Osteocyte (in vitro differentiated cells): Measurements from ENCODE around the gene CDKN2B. TPM values are rescaled to one million over a fixed set of nuclear protein-coding genes. Genes with fewer than 3 reads are reported as not detected.

Experiments
- DNase-seq: peaks from one replicate; pipeline ENCODE4 v3.0.0; 2021; ENCODE audit warnings: mixed read lengths; ENCODE audit not compliant: unreplicated experiment; ENCODE audit errors: extremely low spot score
- H3K27ac Mint-ChIP-seq: one replicate; pipeline ENCODE4 v1.8.0; 2021; ENCODE audit warnings: mild to moderate bottlenecking, mixed read lengths; ENCODE audit not compliant: unreplicated experiment
- H3K27me3 Mint-ChIP-seq: one replicate; pipeline ENCODE4 v1.8.0; 2021; ENCODE audit warnings: mixed read lengths; ENCODE audit not compliant: unreplicated experiment
- H3K36me3 Mint-ChIP-seq: one replicate; pipeline ENCODE4 v1.8.0; 2021; ENCODE audit warnings: mixed read lengths; ENCODE audit not compliant: unreplicated experiment
- H3K4me1 Mint-ChIP-seq: one replicate; pipeline ENCODE4 v1.8.0; 2021; ENCODE audit warnings: mixed read lengths; ENCODE audit not compliant: unreplicated experiment
- H3K4me3 Mint-ChIP-seq: one replicate; pipeline ENCODE4 v1.8.0; 2021; ENCODE audit warnings: mild to moderate bottlenecking, moderate library complexity, mixed read lengths; ENCODE audit not compliant: unreplicated experiment
- H3K9me3 Mint-ChIP-seq: one replicate; pipeline ENCODE4 v1.8.0; 2021; ENCODE audit warnings: mixed read lengths; ENCODE audit not compliant: unreplicated experiment
- total RNA-seq: library from RNA; stranded (reverse); gene quantifications from 2 replicates; pipeline ENCODE4 v1.2.1, GENCODE V29; 2021
- TF ChIP-seq, protein P1 (sequence below): fragments of 200-600 bp; sonication (generic); IDR thresholded peaks from 2 replicates; pipeline ENCODE4 v1.5.0; 2021; ENCODE audit warnings: antibody characterized with exemption, mild to moderate bottlenecking, moderate library complexity

The CDKN2B gene
- total RNA-seq, 1 donor from 2014 or later, result 22.9 TPM

DNA sequence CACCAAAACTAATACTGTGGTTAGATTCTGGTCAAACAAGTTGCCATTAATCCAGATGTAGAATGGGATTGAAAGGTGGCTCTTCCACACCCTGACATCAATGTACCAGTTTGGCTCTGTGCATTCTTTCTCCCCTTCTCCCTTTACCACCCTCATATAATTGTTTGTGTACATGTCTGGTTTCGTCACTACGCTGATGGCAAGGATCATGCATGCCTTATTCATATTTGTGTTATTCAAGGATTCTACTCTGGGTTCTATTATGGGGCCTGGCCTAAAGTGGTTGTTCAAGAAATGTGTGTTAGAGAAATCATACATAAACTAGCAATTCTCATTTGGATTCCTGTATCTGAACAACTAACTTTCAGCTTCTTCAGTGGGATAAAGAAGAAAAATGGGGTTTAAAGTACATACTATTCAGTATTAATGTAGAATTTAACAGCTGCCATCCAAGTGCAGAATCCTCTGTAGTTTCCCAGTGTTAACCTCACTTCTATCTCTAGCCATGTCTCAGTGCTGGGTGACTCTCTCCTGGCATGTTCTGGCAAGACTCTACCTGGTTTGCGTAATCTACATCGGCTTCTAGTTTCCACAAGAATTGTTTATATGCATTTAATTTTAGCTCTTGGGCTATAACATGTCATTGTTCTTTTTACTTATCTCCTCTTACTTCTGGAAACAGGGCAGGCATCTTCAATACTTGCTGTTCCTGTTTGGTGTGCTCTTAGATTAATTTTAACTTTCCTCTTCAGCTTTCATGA, 27.9 kb upstream of the CDKN2B start:
- TF ChIP-seq, protein P1, sequence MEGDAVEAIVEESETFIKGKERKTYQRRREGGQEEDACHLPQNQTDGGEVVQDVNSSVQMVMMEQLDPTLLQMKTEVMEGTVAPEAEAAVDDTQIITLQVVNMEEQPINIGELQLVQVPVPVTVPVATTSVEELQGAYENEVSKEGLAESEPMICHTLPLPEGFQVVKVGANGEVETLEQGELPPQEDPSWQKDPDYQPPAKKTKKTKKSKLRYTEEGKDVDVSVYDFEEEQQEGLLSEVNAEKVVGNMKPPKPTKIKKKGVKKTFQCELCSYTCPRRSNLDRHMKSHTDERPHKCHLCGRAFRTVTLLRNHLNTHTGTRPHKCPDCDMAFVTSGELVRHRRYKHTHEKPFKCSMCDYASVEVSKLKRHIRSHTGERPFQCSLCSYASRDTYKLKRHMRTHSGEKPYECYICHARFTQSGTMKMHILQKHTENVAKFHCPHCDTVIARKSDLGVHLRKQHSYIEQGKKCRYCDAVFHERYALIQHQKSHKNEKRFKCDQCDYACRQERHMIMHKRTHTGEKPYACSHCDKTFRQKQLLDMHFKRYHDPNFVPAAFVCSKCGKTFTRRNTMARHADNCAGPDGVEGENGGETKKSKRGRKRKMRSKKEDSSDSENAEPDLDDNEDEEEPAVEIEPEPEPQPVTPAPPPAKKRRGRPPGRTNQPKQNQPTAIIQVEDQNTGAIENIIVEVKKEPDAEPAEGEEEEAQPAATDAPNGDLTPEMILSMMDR, result no peak
- Mint-ChIP-seq H3K9me3 (no peaks in the 10 kb centered on the region), H3K27me3 (no peaks in the 10 kb centered on the region), H3K27ac (no peak overlapping the region), H3K36me3 (peaks cover 7% of the 10 kb centered on the region), H3K4me3 (no peak overlapping the region), H3K4me1 (peaks cover 20% of the 10 kb centered on the region)
- no peak for DNase-seq

DNA sequence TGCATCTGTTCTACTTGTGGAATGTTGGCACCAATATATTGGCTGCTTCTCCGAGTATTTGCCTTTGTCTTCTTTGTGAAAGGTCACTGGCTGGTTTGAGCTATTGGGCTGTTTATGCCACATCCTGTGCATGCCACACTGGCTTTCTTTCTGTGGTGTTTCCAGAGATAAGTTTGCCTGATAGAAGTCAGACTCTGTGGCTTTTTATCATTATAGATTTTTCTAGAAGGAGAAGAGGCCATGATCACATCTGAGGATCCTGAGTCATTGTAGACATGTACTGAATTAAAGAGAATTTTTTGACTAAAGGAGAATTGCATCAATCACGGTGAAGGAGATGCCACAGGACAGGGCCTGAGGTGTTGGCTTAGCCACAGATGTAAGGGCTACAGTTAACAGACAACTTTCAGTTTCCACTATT, 26.5 kb upstream of the CDKN2B start:
- no peak overlapping the region for H3K4me3 Mint-ChIP-seq
- H3K27ac Mint-ChIP-seq, result no peak overlapping the region
- peaks cover 10% of the 10 kb centered on the region for H3K4me1 Mint-ChIP-seq
- peaks cover 8% of the 10 kb centered on the region for H3K36me3 Mint-ChIP-seq
- DNase-seq, result no peak
- no peaks in the 10 kb centered on the region for H3K9me3 Mint-ChIP-seq
- TF ChIP-seq, protein P1, result no peak
- H3K27me3 Mint-ChIP-seq, result no peaks in the 10 kb centered on the region

- Mint-ChIP-seq H3K9me3 (no peaks in the 10 kb centered on the region), H3K4me1 (peaks cover 13% of the 10 kb centered on the region), H3K36me3 (peaks cover 8% of the 10 kb centered on the region)
Measured at GRCh38 chr9:22033012-22033630, 24.0 kb upstream of the CDKN2B start.

DNA sequence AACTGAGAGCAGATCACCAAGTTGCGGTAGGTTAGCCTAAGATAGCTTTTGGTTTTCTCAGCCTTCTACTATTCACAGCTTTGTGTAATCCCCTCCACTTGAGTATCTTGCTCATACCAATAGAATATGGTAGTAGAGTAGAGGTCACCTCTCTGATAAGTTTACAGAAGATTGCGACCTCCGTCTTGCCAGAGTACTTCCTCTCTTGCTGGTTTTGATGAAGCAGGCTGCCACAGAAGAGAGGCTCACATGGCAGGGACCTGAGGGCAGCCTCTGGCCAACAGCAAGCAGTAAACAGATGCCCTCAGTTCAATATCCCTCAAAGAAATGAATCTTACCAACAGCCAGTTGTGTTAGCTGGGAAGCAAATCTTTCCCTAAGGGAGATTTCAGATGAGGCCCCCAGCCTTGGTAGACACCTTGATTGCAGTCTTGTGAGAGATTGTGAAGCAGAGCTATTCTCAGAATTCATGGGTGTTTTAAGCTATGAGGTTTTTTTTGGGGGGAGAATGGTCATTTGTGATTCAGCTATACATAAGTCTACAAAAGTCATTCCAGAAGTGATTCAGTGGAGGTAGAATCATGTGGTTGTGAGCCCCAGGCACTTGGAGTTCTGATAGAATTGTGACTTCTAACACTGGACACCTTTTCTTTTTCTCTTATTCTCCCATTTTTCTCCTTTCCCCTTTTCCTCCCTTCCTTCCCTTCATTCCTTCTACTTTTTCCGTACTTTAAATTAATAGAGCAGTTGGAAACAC, 22.7 kb upstream of the CDKN2B start:
- Mint-ChIP-seq H3K36me3 (peaks cover 10% of the 10 kb centered on the region), H3K4me1 (peaks cover 13% of the 10 kb centered on the region), H3K9me3 (no peaks in the 10 kb centered on the region), H3K27ac (peak overlapping the region; percentile 46), H3K27me3 (no peaks in the 10 kb centered on the region), H3K4me3 (no peak overlapping the region)
- DNase-seq, result no peak
- TF ChIP-seq, protein P1, result no peak

More at GRCh38 chr9:22033012-22033630, 24.0 kb upstream of the CDKN2B start:
- TF ChIP-seq, protein P1, result no peak
- Mint-ChIP-seq H3K4me3 (no peak overlapping the region), H3K27me3 (no peaks in the 10 kb centered on the region), H3K27ac (no peak overlapping the region)
- DNase-seq, result no peak
